Endodermal cell (in vitro differentiated cells): ENCODE measurements around the gene MEP1B. TPM values are rescaled to one million over a fixed set of nuclear protein-coding genes. Genes with fewer than 3 reads are reported as not detected.

Experiments
- DNase-seq: peaks from one replicate; pipeline ENCODE4 v3.0.0-alpha.2; 2017
- H3K27ac ChIP-seq: 2 replicates; pipeline ENCODE4 v1.5.1; 2013; ENCODE audit warnings: mild to moderate bottlenecking, low read depth, low read length, moderate library complexity
- H3K27me3 ChIP-seq: 2 replicates; pipeline ENCODE4 v1.6.1; 2013; ENCODE audit warnings: mild to moderate bottlenecking, low read length, moderate library complexity; ENCODE audit not compliant: insufficient read depth, control insufficient read depth, poor library complexity, severe bottlenecking
- H3K36me3 ChIP-seq: 2 replicates; pipeline ENCODE4 v1.7.0; 2013; ENCODE audit warnings: mild to moderate bottlenecking, low read length, moderate library complexity; ENCODE audit not compliant: control insufficient read depth, insufficient read depth
- H3K4me1 ChIP-seq: one replicate; pipeline ENCODE4 v1.7.0; 2013; ENCODE audit warnings: low read length; ENCODE audit not compliant: control insufficient read depth, insufficient read depth
- H3K4me3 ChIP-seq: 2 replicates; pipeline ENCODE4 v1.5.1; 2013; ENCODE audit warnings: mild to moderate bottlenecking, low read length, moderate library complexity
- H3K9ac ChIP-seq: 2 replicates; pipeline ENCODE4 v1.6.1; 2013; ENCODE audit warnings: mild to moderate bottlenecking, low read length, moderate library complexity; ENCODE audit not compliant: poor library complexity, severe bottlenecking; ENCODE audit errors: extremely low read depth
- H3K9me3 ChIP-seq: 2 replicates; pipeline ENCODE4 v1.6.1; 2013; ENCODE audit warnings: mild to moderate bottlenecking, low read length, moderate library complexity; ENCODE audit not compliant: control insufficient read depth
- H3K27ac Mint-ChIP-seq: 2 replicates; pipeline ENCODE4 v1.8.0; 2020; ENCODE audit warnings: mixed read lengths
- H3K27me3 Mint-ChIP-seq: 2 replicates; pipeline ENCODE4 v1.8.0; 2021; ENCODE audit warnings: mild to moderate bottlenecking, mixed read lengths; ENCODE audit not compliant: insufficient read depth
- H3K36me3 Mint-ChIP-seq: 2 replicates; pipeline ENCODE4 v1.8.0; 2020; ENCODE audit warnings: low read depth, mixed read lengths
- H3K4me1 Mint-ChIP-seq: 2 replicates; pipeline ENCODE4 v1.8.0; 2020; ENCODE audit warnings: mixed read lengths
- H3K4me3 Mint-ChIP-seq: 2 replicates; pipeline ENCODE4 v1.8.0; 2020; ENCODE audit warnings: mild to moderate bottlenecking, moderate library complexity, mixed read lengths
- H3K9me3 Mint-ChIP-seq: 2 replicates; pipeline ENCODE4 v1.8.0; 2020; ENCODE audit warnings: mild to moderate bottlenecking, mixed read lengths
- WGBS, 2 experiments: methylation state at CpG; one replicate each; pipeline versions ENCODE4 v1.1.5 to v1.1.7; 2013; ENCODE audit warnings: missing lambda C conversion rate in 2 of 2, mixed read lengths in 1 of 2; ENCODE audit not compliant: insufficient coverage in 1 of 2, insufficient read length in 1 of 2; 5-methylcytosine and 5-hydroxymethylcytosine counted together
- total RNA-seq, 2 donors: library from RNA; stranded (reverse); fragmentation: NEBNext Ultra II Directional in 1 of 2; extraction: Animal tissue kit (Norgen Biotek cat#: 25700) in 1 of 2; gene quantifications; 2 replicates in 1 of 2; 3 replicates in 1 of 2; pipeline ENCODE4 v1.2.1, GENCODE V29; 2021
- TF ChIP-seq, protein P1 (sequence below): fragments of 200-600 bp; sonication (generic); conservative IDR thresholded peaks from 2 replicates; pipeline ENCODE4 v1.5.0; 2021; ENCODE audit warnings: antibody characterized with exemption, mild to moderate bottlenecking

MEP1B gene
- total RNA-seq, 2 donors from 2014 or later: not detected

DNA sequence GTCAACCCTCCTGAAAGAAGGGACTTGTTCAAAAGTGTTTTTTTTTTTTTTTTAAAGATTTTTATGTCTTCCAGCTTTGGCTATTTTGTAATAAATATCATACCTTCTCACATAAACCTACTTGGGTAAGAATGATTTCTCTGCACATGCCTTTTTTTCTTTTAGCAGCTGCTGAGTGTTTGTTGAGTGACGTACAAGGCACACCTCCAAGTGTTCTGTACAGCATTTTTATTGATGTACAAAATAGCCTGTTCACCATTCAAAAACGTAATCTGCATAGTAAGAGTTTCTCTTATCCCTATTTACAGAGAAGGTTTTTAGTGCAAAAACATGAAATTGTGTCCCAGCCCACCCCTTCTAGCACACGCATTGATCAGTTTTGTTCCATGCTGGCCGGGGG, 77.6 kb downstream of the MEP1B start:
- H3K27ac ChIP-seq: no peak overlapping the region
- DNase-seq: no peak
- peaks cover 7% of the 10 kb centered on the region for H3K4me1 ChIP-seq
- H3K4me3 Mint-ChIP-seq: no peak overlapping the region
- peaks cover 7% of the 10 kb centered on the region for H3K36me3 ChIP-seq
- peaks cover 16% of the 10 kb centered on the region for H3K36me3 Mint-ChIP-seq
- H3K9me3 ChIP-seq: no peaks in the 10 kb centered on the region
- H3K27ac Mint-ChIP-seq: no peak overlapping the region
- TF ChIP-seq, protein P1, sequence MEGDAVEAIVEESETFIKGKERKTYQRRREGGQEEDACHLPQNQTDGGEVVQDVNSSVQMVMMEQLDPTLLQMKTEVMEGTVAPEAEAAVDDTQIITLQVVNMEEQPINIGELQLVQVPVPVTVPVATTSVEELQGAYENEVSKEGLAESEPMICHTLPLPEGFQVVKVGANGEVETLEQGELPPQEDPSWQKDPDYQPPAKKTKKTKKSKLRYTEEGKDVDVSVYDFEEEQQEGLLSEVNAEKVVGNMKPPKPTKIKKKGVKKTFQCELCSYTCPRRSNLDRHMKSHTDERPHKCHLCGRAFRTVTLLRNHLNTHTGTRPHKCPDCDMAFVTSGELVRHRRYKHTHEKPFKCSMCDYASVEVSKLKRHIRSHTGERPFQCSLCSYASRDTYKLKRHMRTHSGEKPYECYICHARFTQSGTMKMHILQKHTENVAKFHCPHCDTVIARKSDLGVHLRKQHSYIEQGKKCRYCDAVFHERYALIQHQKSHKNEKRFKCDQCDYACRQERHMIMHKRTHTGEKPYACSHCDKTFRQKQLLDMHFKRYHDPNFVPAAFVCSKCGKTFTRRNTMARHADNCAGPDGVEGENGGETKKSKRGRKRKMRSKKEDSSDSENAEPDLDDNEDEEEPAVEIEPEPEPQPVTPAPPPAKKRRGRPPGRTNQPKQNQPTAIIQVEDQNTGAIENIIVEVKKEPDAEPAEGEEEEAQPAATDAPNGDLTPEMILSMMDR: no peak
- WGBS, 2 experiments: 94 to 100% methylated on average over 4 of the region's 4 CpGs
- no peak overlapping the region for H3K4me3 ChIP-seq
- H3K9me3 Mint-ChIP-seq: no peaks in the 10 kb centered on the region
- H3K4me1 Mint-ChIP-seq: peaks cover 7% of the 10 kb centered on the region
- no peaks in the 10 kb centered on the region for H3K27me3 ChIP-seq
- H3K27me3 Mint-ChIP-seq: no peaks in the 10 kb centered on the region
- no peak overlapping the region for H3K9ac ChIP-seq

Other genes starting within 250 kb of the MEP1B start
- 10 to 100 TPM; 45.2 to 49.0 TPM for gene TRAPPC8, start 246.9 kb upstream of the MEP1B start, total RNA-seq
- gene RNF125, start 171.2 kb upstream of the MEP1B start, total RNA-seq: 10 to 100 TPM; 19.3 to 29.3 TPM
- gene RNF138, start 98.2 kb upstream of the MEP1B start, total RNA-seq: 10 to 100 TPM; 45.2 to 59.6 TPM